Activated naive CD4-positive, alpha-beta T cell treated with anti-CD3 and anti-CD28 coated beads, Interleukin-2, amount 50 U/mL, for 72 hours (primary cell): ENCODE results near the gene SREK1IP1. TPM values are rescaled to one million over a fixed set of nuclear protein-coding genes. Genes with fewer than 3 reads are reported as not detected.

Experiments used
- total RNA-seq, 2 donors: library from RNA; stranded (reverse); gene quantifications; one replicate each; pipeline ENCODE4 v1.2.3, GENCODE V29; 2022

SREK1IP1 gene
- total RNA-seq, 2 donors from 2014 or later = 14.8 to 28.9 TPM

Other genes with a start within 250 kb of the SREK1IP1 start
- not detected for gene SHISAL2B, start 78.2 kb downstream of the SREK1IP1 start, total RNA-seq
- gene CWC27, start 239 bp upstream of the SREK1IP1 start, total RNA-seq = 10 to 100 TPM; 29.7 to 31.0 TPM